ENCODE data around the gene LMO4. TPM values are rescaled to one million over a fixed set of nuclear protein-coding genes. Genes with fewer than 3 reads are reported as not detected.

LMO4 gene
- total and polyA plus RNA-seq, 2 of the 13 experiments (the other 11 are each of a cell fraction or from before 2014, with no cell fraction given): 19.3 to 49.9 TPM

DNA sequence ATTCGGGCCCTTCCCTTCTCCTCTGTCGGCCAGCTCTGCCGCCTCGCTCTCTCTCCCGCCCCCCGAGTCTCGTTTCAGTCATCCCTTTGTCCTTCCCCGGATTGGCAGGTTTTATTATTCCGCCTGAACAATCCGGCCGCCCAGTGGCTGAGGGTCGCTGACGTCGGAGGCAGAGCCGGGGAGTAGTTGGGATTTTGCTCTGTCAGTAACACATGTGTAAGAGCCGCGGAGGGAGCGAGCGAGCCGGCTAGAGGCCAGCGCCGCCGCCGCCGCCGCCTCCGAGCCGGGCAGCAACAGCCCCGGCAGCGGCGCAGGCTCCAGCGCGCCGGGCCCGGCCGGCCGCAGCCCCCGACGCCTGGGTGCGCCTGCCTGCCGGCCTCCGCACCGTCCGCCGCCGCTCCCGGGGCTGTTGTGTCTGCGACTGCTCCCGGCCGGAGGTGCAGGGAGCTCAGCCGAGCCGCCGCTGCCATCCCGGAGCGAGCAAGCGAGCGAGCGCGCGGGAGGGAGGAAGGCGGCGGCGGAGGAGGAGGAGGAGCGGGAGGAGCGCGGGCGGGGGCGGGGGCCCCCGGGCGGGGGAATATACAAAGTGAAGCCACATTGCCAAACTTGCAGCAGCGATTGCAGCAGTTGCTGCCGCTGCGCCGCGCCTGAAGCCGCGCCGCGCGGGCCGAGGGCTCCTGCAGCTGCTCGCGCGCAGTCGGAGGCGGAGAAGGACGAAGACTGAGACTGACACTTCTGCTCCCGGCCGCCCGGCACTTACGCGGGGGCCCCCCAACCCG is at the start of gene LMO4 (continued):
- no peak for TF ChIP-seq FLYWCH1 (CRISPR knock-in tag; IDR thresholded peaks at IDR 0.05)
- TF ChIP-seq SNAI1 (CRISPR knock-in tag; IDR thresholded peaks at IDR 0.05; ENCODE audit: borderline replicate concordance): no peak
- no peak for TF ChIP-seq JDP2 (CRISPR knock-in tag; IDR thresholded peaks at IDR 0.05; ENCODE audit: borderline replicate concordance)
- TF ChIP-seq ZNF20 (CRISPR knock-in tag; IDR thresholded peaks at IDR 0.05): no peak
- TF ChIP-seq ZBTB8A (CRISPR knock-in tag; IDR thresholded peaks at IDR 0.05; ENCODE audit: borderline replicate concordance, low read depth): no peak
- TF ChIP-seq ZNF550 (CRISPR knock-in tag; IDR thresholded peaks at IDR 0.05; ENCODE audit: borderline replicate concordance): no peak
- TF ChIP-seq ZNF781 (CRISPR knock-in tag; IDR thresholded peaks at IDR 0.05; ENCODE audit: borderline replicate concordance, not compliant biosample characterization): no peak
- no peak for TF ChIP-seq ZXDC (CRISPR knock-in tag; IDR thresholded peaks at IDR 0.05)
- TF ChIP-seq, protein P1, sequence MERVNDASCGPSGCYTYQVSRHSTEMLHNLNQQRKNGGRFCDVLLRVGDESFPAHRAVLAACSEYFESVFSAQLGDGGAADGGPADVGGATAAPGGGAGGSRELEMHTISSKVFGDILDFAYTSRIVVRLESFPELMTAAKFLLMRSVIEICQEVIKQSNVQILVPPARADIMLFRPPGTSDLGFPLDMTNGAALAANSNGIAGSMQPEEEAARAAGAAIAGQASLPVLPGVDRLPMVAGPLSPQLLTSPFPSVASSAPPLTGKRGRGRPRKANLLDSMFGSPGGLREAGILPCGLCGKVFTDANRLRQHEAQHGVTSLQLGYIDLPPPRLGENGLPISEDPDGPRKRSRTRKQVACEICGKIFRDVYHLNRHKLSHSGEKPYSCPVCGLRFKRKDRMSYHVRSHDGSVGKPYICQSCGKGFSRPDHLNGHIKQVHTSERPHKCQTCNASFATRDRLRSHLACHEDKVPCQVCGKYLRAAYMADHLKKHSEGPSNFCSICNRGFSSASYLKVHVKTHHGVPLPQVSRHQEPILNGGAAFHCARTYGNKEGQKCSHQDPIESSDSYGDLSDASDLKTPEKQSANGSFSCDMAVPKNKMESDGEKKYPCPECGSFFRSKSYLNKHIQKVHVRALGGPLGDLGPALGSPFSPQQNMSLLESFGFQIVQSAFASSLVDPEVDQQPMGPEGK (CRISPR knock-in tag; IDR thresholded peaks at IDR 0.05): peak; percentile 77; the same call in 1 of the 2 replicates
- TF ChIP-seq, protein P2, sequence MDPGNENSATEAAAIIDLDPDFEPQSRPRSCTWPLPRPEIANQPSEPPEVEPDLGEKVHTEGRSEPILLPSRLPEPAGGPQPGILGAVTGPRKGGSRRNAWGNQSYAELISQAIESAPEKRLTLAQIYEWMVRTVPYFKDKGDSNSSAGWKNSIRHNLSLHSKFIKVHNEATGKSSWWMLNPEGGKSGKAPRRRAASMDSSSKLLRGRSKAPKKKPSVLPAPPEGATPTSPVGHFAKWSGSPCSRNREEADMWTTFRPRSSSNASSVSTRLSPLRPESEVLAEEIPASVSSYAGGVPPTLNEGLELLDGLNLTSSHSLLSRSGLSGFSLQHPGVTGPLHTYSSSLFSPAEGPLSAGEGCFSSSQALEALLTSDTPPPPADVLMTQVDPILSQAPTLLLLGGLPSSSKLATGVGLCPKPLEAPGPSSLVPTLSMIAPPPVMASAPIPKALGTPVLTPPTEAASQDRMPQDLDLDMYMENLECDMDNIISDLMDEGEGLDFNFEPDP (CRISPR knock-in tag; conservative IDR thresholded peaks at IDR 0.05): no peak
- TF ChIP-seq RFX3 (CRISPR knock-in tag; IDR thresholded peaks at IDR 0.05): no peak
- no peak for TF ChIP-seq ZNF629 (CRISPR knock-in tag; conservative IDR thresholded peaks at IDR 0.05)
- TF ChIP-seq MEF2D (CRISPR knock-in tag; IDR thresholded peaks at IDR 0.05): no peak
- peak; percentile 34 for TF ChIP-seq HNRNPLL (IDR thresholded peaks at IDR 0.05; ENCODE audit: low read depth, low read length, poor library complexity, severe bottlenecking)
- TF ChIP-seq ZNF451 (CRISPR knock-in tag; IDR thresholded peaks at IDR 0.05): no peak
- no peak for TF ChIP-seq ZFP90 (CRISPR knock-in tag; IDR thresholded peaks at IDR 0.05; ENCODE audit: borderline replicate concordance)
- TF ChIP-seq, protein P3, sequence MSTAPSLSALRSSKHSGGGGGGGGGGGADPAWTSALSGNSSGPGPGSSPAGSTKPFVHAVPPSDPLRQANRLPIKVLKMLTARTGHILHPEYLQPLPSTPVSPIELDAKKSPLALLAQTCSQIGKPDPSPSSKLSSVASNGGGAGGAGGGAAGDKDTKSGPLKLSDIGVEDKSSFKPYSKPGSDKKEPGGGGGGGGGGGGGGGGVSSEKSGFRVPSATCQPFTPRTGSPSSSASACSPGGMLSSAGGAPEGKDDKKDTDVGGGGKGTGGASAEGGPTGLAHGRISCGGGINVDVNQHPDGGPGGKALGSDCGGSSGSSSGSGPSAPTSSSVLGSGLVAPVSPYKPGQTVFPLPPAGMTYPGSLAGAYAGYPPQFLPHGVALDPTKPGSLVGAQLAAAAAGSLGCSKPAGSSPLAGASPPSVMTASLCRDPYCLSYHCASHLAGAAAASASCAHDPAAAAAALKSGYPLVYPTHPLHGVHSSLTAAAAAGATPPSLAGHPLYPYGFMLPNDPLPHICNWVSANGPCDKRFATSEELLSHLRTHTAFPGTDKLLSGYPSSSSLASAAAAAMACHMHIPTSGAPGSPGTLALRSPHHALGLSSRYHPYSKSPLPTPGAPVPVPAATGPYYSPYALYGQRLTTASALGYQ (CRISPR knock-in tag; IDR thresholded peaks at IDR 0.05): no peak
- no peak for TF ChIP-seq ZNF335 (CRISPR knock-in tag; IDR thresholded peaks at IDR 0.05)
- no peak for TF ChIP-seq MZF1 (CRISPR knock-in tag; IDR thresholded peaks at IDR 0.05; ENCODE audit: borderline replicate concordance)
- TF ChIP-seq RAD21 (CRISPR knock-in tag; IDR thresholded peaks at IDR 0.05): peak; percentile 23; the same call in 1 of the 2 replicates
